H9 (cell line): ENCODE data around the gene KRTAP9-2. TPM values are rescaled to one million over a fixed set of nuclear protein-coding genes. Genes with fewer than 3 reads are reported as not detected.
"Not testable (repeated sequence)": the region's sequence is repeated elsewhere in the genome, so short reads cannot be mapped to it uniquely, and the experiment has no call there.

Source experiments
- DNase-seq: peaks from one replicate; pipeline ENCODE4 v3.0.0-alpha.2; 2017
- H2AFZ ChIP-seq: one replicate; pipeline ENCODE4 v1.6.1; 2013; ENCODE audit warnings: mild to moderate bottlenecking, low read length, control low read depth, moderate library complexity
- H2AK5ac ChIP-seq: 2 replicates; pipeline ENCODE4 v1.6.1; 2013; ENCODE audit warnings: low read length, control low read depth, mixed read lengths; ENCODE audit not compliant: insufficient read length
- H2BK120ac ChIP-seq: one replicate; pipeline ENCODE4 v1.6.1; 2013; ENCODE audit warnings: low read depth, mild to moderate bottlenecking, low read length, control low read depth, inconsistent platforms; ENCODE audit not compliant: poor library complexity, severe bottlenecking
- H2BK12ac ChIP-seq: 2 replicates; pipeline ENCODE4 v1.6.1; 2013; ENCODE audit warnings: low read length, control low read depth, mixed read lengths, low read depth; ENCODE audit not compliant: insufficient read length
- H2BK15ac ChIP-seq: 2 replicates; pipeline ENCODE4 v1.6.1; 2013; ENCODE audit warnings: low read depth, low read length, control low read depth
- H2BK20ac ChIP-seq: one replicate; pipeline ENCODE4 v1.6.1; 2013; ENCODE audit warnings: low read depth, mild to moderate bottlenecking, low read length, control low read depth, inconsistent platforms; ENCODE audit not compliant: poor library complexity, severe bottlenecking
- H2BK5ac ChIP-seq: 2 replicates; pipeline ENCODE4 v1.6.1; 2013; ENCODE audit warnings: low read length, control low read depth, mixed read lengths; ENCODE audit not compliant: insufficient read length
- H3K14ac ChIP-seq: 2 replicates; pipeline ENCODE4 v1.6.1; 2013; ENCODE audit warnings: low read length, control low read depth; ENCODE audit not compliant: insufficient read depth
- H3K18ac ChIP-seq: 2 replicates; pipeline ENCODE4 v1.6.1; 2013; ENCODE audit warnings: low read depth, mild to moderate bottlenecking, mixed read lengths, low read length, control low read depth; ENCODE audit not compliant: insufficient read length
- H3K23ac ChIP-seq: 2 replicates; pipeline ENCODE4 v1.6.1; 2013; ENCODE audit warnings: low read length, control low read depth, mixed read lengths, low read depth; ENCODE audit not compliant: insufficient read length
- H3K23me2 ChIP-seq: 2 replicates; pipeline ENCODE4 v1.6.1; 2013; ENCODE audit warnings: low read depth, mild to moderate bottlenecking, mixed read lengths, low read length, control low read depth; ENCODE audit not compliant: insufficient read length, poor library complexity, severe bottlenecking
- H3K27ac ChIP-seq: 2 replicates; pipeline ENCODE4 v1.5.1; 2013; ENCODE audit warnings: low read length, control low read depth, mixed read lengths, low read depth; ENCODE audit not compliant: insufficient read length
- H3K27me3 ChIP-seq: 2 replicates; pipeline ENCODE4 v1.6.1; 2013; ENCODE audit warnings: low read length, control low read depth, inconsistent platforms; ENCODE audit not compliant: insufficient read depth
- H3K4ac ChIP-seq: 2 replicates; pipeline ENCODE4 v1.6.1; 2013; ENCODE audit warnings: low read depth, mild to moderate bottlenecking, control low read depth, inconsistent platforms, low read length, moderate library complexity
- H3K4me1 ChIP-seq: 2 replicates; pipeline ENCODE4 v1.6.1; 2013; ENCODE audit warnings: low read length, control low read depth, inconsistent platforms; ENCODE audit not compliant: insufficient read depth
- H3K4me2 ChIP-seq: 2 replicates; pipeline ENCODE4 v1.6.1; 2013; ENCODE audit warnings: low read length, control low read depth, mixed read lengths; ENCODE audit not compliant: insufficient read length, insufficient read depth
- H3K56ac ChIP-seq: 2 replicates; pipeline ENCODE4 v1.6.1; 2013; ENCODE audit warnings: low read depth, mild to moderate bottlenecking, mixed read lengths, low read length, control low read depth; ENCODE audit not compliant: insufficient read length
- H3K79me1 ChIP-seq: 2 replicates; pipeline ENCODE4 v1.6.1; 2013; ENCODE audit warnings: low read depth, mild to moderate bottlenecking, moderate library complexity, low read length, control low read depth, inconsistent platforms; ENCODE audit not compliant: insufficient read depth, poor library complexity, severe bottlenecking
- H3K79me2 ChIP-seq: 2 replicates; pipeline ENCODE4 v1.6.1; 2013; ENCODE audit warnings: low read length, control low read depth, inconsistent platforms; ENCODE audit not compliant: insufficient read depth
- H3K9ac ChIP-seq: 2 replicates; pipeline ENCODE4 v1.6.1; 2013; ENCODE audit warnings: low read length, control low read depth, mixed read lengths; ENCODE audit not compliant: insufficient read length; ENCODE audit errors: extremely low read depth
- H3K9me3 ChIP-seq: one replicate; pipeline ENCODE4 v1.6.1; 2013; ENCODE audit warnings: low read depth, low read length, inconsistent platforms; ENCODE audit not compliant: control insufficient read depth
- H3T11ph ChIP-seq: one replicate; pipeline ENCODE4 v1.6.1; 2013; ENCODE audit warnings: mild to moderate bottlenecking, low read length, control low read depth, inconsistent platforms
- H4K20me1 ChIP-seq: one replicate; pipeline ENCODE4 v1.6.1; 2013; ENCODE audit not compliant: control insufficient read depth, insufficient read length, insufficient read depth
- H4K5ac ChIP-seq: 2 replicates; pipeline ENCODE4 v1.6.1; 2013; ENCODE audit warnings: low read depth, mild to moderate bottlenecking, mixed read lengths, low read length, control low read depth; ENCODE audit not compliant: insufficient read length
- H4K8ac ChIP-seq: replicated peaks from 2 replicates; pipeline ENCODE4 v1.6.1; 2013; ENCODE audit warnings: low read length, control low read depth, mixed read lengths, low read depth; ENCODE audit not compliant: insufficient read length
- H4K91ac ChIP-seq: 2 replicates; pipeline ENCODE4 v1.6.1; 2013; ENCODE audit warnings: low read depth, mild to moderate bottlenecking, moderate library complexity, mixed read lengths, low read length, control low read depth; ENCODE audit not compliant: insufficient read length
- H3K27ac Mint-ChIP-seq, 3 experiments: 2 replicates in 2 of 3; 3 replicates in 1 of 3; pipeline ENCODE4 v1.8.0; 2020 to 2021; ENCODE audit warnings: mixed read lengths in 3 of 3, mild to moderate bottlenecking in 1 of 3, moderate library complexity in 1 of 3
- H3K27me3 Mint-ChIP-seq: 2 replicates; pipeline ENCODE4 v1.8.0; 2021; ENCODE audit warnings: low read depth, mild to moderate bottlenecking, moderate library complexity, mixed read lengths
- H3K36me3 Mint-ChIP-seq, 3 experiments: 2 replicates in 2 of 3; 3 replicates in 1 of 3; pipeline ENCODE4 v1.8.0; 2020 to 2021; ENCODE audit warnings: low read depth in 3 of 3, mixed read lengths in 3 of 3; ENCODE audit not compliant: insufficient read depth in 1 of 3
- H3K4me1 Mint-ChIP-seq, 2 experiments: 2 replicates each; pipeline ENCODE4 v1.8.0; 2020; ENCODE audit warnings: mixed read lengths in 2 of 2
- H3K4me3 Mint-ChIP-seq, 2 experiments: 2 replicates in 1 of 2; 3 replicates in 1 of 2; pipeline ENCODE4 v1.8.0; 2020 to 2021; ENCODE audit warnings: mild to moderate bottlenecking in 2 of 2, mixed read lengths in 2 of 2, moderate library complexity in 1 of 2
- H3K9me3 Mint-ChIP-seq, 2 experiments: 2 replicates in 1 of 2; 3 replicates in 1 of 2; pipeline ENCODE4 v1.8.0; 2020; ENCODE audit warnings: mild to moderate bottlenecking in 2 of 2, mixed read lengths in 2 of 2, moderate library complexity in 1 of 2
- CTCF ChIP-seq: fragments of 200-600 bp; sonication (generic); conservative IDR thresholded peaks from 3 replicates; pipeline ENCODE4 v1.8.0; 2021; ENCODE audit warnings: antibody characterized with exemption, mild to moderate bottlenecking
- WGBS: extraction: QIAGEN DNeasy Blood & Tissue Kit; methylation state at CpG from one replicate; pipeline ENCODE4 v1.1.7; 2013; ENCODE audit warnings: missing lambda C conversion rate, low lambda C conversion rate, mixed read lengths; ENCODE audit not compliant: insufficient read length; ENCODE audit errors: extremely low coverage; 5-methylcytosine and 5-hydroxymethylcytosine counted together
- total RNA-seq: library from RNA; stranded (reverse); gene quantifications from 2 replicates; pipeline ENCODE4 v1.2.1, GENCODE V29; 2021

The KRTAP9-2 gene
- total RNA-seq, 1 experiment from 2014 or later = not detected

GRCh38 chr17:41254861-41255260 is 28.4 kb downstream of the KRTAP9-2 start:
- H3K4me3 Mint-ChIP-seq = no peak overlapping the region
- no peak overlapping the region for H2BK20ac ChIP-seq

GRCh38 chr17:41255381-41256290 is 29.2 kb downstream of the KRTAP9-2 start, which contains the start of gene KRTAP9-9:
TSS of gene KRTAP9-9 (plus strand) at chr17:41255384.
- not testable (repeated sequence) for H3K23me2 ChIP-seq, H3K27ac ChIP-seq, H2BK12ac ChIP-seq, H3K79me2 ChIP-seq, H3K27me3 ChIP-seq, H2BK20ac ChIP-seq, H3K56ac ChIP-seq, H2AFZ ChIP-seq, H3K18ac ChIP-seq, H4K8ac ChIP-seq, H3K4me2 ChIP-seq, H3K79me1 ChIP-seq, DNase-seq, H4K20me1 ChIP-seq, H3K23ac ChIP-seq, H2BK15ac ChIP-seq, H3K4me1 ChIP-seq, H3K9me3 Mint-ChIP-seq, H3K14ac ChIP-seq, H2BK5ac ChIP-seq, H3K9ac ChIP-seq, H4K91ac ChIP-seq, H2AK5ac ChIP-seq, H3K9me3 ChIP-seq, H3K4ac ChIP-seq, H3K27ac Mint-ChIP-seq, H2BK120ac ChIP-seq, H3K36me3 Mint-ChIP-seq, H4K5ac ChIP-seq, H3K4me1 Mint-ChIP-seq, H3K4me3 Mint-ChIP-seq, H3T11ph ChIP-seq
- WGBS = no CpG with 5 or more reads among the region's 5 CpGs
- peaks cover 16% of the 10 kb centered on the region for H3K27me3 Mint-ChIP-seq

More at GRCh38 chr17:41254861-41255260, 28.4 kb downstream of the KRTAP9-2 start:
- Histone ChIP-seq H3K4me1 (no peaks in the 10 kb centered on the region), H3K9ac (no peak overlapping the region), H3K14ac (no peak overlapping the region), H3K4me2 (no peak overlapping the region), H4K5ac (no peak overlapping the region), H2AFZ (no peak overlapping the region), H3K79me2 (no peaks in the 10 kb centered on the region), H3K79me1 (no peaks in the 10 kb centered on the region), H2BK120ac (no peak overlapping the region), H3K23me2 (no peaks in the 10 kb centered on the region), H4K20me1 (no peaks in the 10 kb centered on the region), H2AK5ac (no peak overlapping the region), H2BK15ac (no peak overlapping the region), H3K27me3 (no peaks in the 10 kb centered on the region), H3K18ac (no peak overlapping the region), H3T11ph (no peak overlapping the region), H2BK12ac (no peak overlapping the region), H4K8ac (no peak overlapping the region), H3K56ac (no peak overlapping the region), H3K9me3 (no peaks in the 10 kb centered on the region), H3K27ac (no peak overlapping the region), H4K91ac (no peak overlapping the region), H2BK5ac (no peak overlapping the region), H3K4ac (no peak overlapping the region), H3K23ac (no peak overlapping the region)
- H3K9me3 Mint-ChIP-seq = no peaks in the 10 kb centered on the region; a peak in 1 of 5 replicates
- WGBS = no CpG with 5 or more reads among the region's 1 CpG
- peaks cover 16% of the 10 kb centered on the region for H3K27me3 Mint-ChIP-seq
- no peak for TF ChIP-seq CTCF
- no peak for DNase-seq
- no peaks in the 10 kb centered on the region for H3K36me3 Mint-ChIP-seq
- H3K27ac Mint-ChIP-seq = no peak overlapping the region
- peaks cover 10 to 13% of the 10 kb centered on the region in 2 experiments for H3K4me1 Mint-ChIP-seq
